CD1c-positive myeloid dendritic cell (primary cell): ENCODE measurements around the gene PREX1.

ENCODE experiments used
- DNase-seq: peaks from one replicate; pipeline ENCODE4 v3.0.0-alpha.2; 2016; ENCODE audit errors: extremely low spot score

PREX1 gene

DNA sequence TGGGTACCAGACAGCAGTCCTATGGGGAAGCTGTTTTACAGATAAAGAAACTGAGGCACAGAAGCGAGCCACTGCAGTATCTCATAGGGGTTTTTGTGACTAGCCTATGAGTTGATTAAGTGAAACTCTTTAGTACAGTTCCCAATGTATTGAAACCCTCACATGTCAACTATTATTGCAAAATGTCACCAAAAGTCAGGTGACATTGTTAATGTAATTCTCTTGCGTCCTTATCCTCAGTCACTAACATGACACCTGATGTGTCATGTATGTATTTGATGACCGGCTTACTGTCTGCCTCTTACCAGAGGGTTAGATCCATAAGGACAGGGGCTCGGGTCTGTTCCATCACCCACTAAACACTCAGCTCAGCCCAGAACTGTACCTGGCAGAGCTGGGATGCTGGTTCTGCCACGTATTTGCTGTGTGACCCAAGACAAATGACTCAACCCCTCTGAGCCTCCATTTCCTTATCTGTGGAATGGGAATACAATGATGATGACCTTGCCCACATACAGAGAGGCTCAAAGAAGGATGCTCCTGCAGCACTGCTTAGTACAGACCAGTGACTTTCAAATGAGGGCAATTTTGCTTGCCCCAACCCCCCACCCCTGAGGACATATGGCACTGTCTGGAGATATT, 32.9 kb downstream of the PREX1 start:
- no peak for DNase-seq

DNA sequence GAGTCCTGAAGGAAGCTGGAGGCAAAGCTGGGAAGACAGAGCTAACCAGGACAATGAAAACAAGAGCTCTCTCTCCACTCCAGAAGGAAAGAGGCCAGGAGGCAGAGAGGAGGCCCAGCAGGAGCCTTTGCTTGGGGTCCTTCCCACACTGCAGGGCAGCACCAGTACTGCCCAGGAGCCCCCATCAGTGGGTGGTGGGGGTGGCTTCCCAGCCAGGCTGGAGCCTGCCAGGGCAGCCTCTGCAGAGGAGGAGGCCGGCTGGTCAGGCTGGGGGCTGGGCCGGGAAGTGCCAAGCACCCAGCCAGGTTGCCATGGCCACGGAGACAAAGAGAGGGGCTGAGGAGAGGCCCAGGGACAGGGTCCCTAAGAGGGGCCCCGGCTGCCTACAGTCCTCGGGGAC, 33.4 kb downstream of the PREX1 start:
- DNase-seq, result no peak

DNA sequence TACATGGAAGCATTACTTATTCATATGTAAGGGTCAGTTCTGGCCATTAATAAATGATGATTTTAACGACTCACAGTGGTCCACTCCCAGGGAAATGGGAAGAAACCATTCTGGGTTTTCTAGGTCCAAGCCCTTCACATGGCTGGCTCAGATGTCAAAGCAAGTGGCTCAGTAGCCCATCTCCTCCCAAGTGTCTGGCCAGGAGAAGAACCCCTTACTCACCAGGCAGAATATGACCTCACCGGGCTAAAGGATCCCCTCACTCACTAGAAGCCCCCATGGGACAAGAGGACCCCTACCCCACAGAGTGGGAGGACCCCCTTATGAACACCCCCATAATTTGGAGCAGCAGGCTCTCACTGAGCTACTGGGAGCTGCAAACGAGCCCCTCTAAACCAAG, 34.0 kb downstream of the PREX1 start:
- DNase-seq, result no peak

DNA sequence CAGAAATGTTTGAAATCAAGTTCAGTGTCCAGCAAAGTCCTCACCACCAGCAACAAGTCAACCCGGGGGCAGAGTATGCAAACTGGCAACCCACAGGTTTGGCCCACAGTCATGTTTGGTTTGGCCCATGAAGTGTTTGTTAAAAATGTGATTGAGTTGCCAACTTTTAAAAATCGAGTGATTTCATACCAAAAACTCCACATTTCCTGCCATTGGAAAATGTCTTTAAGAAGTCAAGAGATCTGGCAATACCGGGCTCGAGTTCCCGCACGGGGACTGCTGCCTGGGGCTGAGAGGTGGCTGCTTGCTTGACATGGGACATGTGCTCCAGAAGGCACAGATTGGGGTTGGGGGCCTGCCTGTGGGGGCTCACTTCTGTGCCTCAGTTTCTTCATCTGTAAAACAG, 36.1 kb downstream of the PREX1 start:
- DNase-seq, result no peak

DNA sequence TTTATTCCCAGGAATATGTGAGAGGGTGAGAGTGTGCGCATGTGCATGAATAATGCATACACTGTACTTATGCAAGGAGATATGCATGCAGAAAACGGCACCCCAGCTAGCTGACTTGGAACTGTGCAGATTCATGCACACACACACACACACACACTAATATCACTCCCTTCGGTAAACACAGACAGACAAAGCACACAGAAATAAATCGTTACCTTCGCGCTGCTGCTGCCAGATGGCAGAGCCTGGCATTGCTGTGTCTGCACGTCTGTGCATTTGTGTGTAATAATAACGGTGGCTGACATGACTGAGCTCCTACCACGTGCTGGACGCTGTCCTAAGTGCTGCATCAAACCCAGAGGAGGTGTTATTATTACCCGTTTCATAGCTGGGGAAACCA, 36.8 kb downstream of the PREX1 start:
- no peak for DNase-seq

DNA sequence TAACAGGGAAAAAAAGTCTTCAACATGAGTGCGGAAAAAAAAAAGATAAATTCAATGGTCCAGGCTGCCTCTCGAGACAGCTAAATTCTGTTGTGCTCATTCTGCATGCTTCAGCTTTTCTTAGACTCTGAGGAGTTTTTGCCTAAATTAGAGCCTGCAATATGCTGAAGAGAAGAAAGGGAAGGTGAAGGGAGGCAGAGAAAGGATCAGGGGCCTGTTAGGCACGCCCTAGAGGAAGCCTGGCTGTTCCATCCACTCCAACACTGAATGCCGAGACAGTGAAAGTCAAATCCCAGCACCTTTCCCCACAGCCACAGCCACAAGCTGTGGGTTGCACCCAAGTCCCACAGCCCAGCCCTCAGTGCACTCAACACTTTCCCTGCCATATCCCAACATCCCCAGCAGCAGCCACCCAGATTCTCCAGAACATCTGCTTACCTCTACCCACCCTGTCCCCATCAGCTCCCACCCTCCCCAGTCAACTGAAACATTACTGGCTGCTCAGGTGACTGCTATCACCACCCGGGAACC, 37.3 kb downstream of the PREX1 start:
- no peak for DNase-seq

DNA sequence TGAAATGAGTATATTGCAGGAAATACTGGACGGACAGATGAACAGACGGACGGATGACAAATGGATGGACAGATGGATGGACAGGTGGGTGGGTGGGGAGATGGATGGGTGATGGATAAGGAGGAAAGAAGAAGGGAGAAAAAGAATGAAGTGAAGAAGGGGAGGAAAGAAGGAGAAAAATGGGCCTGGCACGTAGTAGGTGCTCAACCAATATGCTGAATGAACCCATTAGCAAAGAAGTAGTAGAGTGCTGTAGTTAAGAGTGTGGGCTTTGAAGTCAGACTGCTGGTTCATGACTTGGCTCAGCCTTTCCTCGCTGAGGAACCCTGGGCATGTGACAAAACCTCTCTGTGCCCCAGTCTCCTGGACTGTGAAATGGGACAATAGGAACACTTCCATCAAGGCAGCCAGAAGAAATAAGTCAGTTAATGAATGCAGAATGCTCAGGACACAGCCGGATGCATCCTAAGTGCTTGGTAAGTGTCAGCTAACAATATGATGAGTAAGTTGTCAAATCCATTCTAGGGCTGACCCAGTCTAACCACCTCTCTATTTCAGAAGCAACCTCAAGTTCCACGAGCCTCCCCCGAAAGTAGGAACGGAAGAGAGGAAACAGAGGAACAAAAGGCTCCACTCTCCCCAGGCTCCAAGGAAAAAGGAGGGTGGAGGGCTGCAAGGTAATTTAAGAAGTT, 37.9 kb downstream of the PREX1 start:
- DNase-seq, result no peak

DNA sequence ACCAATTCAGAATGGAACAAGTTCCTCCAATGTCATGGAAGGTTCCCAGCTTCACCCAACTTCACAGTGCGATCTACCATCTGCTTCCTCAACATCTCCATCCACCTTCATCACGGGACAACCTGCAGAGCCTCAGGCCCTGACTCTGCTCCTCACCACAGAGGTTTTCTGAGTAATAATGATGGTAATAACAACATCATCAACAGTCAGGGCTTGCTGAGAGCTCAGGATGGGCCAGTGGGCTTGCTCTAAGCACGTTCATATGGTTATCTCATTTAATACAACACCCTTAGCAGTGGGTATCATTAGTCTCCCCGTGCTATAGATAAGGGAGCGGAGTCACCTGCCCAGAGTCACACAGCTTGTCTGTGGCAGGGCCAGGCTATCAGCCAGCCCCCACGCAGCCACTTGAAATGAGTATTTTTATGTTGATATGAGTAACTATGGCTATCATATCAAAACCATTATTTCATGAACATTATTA, 38.6 kb downstream of the PREX1 start:
- DNase-seq, result no peak

GRCh38 chr20:48788486-48789072, 39.2 kb downstream of the PREX1 start:
- DNase-seq, result peak; percentile 62

DNA sequence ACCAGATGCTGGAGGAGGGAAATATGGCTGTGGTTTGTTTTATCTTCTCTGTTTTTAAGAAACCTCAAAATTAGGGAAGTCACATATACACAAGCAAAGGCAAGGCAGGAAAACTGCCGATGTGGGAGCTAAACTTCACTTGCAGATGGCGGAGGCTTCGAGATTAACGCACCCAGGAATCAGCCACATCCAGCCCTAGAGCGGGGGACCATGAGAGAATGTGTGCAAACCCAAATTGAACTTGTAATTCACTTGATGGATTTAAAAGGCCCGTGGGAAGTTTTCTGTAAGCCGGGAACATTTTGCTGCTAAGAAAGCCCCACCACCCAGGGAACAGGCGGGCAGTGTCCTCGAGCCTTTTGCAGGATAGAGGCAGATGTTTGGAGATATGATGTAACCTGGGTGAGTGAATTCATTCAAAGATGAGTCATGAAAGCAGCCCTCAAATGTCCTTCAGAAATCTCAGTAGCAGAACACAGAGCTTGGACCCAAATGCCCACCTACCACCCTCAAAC, 39.9 kb downstream of the PREX1 start:
- DNase-seq, result peak; percentile 78

DNA sequence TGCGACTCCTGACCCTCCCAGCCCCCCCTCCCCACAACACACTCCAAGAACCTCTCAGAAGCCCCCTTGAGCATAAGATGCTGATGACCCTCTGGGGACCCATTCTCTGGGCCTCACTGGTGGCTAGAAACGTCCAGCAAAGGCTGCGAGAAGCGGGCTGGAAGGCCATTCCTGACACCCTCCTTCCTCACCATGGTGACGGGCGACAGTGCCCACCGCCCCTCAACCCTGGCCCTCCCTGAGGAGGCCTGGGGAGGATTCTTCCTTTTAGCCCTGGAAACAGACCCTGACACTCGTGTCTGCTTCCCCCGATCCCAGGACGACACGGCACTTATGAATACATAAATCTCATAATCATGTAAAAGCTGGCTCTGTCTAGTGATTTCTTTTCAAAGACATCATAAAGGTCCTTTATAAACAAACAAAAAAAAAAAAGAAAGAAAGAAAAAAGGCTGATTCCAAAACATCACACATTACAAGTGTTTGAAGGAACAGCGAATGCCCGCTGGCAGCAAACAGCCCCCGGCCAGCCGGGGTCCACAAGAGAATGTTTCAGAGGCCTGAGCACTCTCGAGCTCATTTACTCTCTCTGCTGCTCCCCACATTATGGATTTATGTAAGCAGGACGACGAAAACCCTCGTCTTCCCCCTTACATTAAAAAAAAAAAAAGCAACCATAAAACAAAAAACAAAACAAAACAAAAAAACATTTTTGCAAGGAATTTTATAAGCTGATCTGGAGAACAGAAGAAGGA, 40.7 kb downstream of the PREX1 start:
- no peak for DNase-seq

DNA sequence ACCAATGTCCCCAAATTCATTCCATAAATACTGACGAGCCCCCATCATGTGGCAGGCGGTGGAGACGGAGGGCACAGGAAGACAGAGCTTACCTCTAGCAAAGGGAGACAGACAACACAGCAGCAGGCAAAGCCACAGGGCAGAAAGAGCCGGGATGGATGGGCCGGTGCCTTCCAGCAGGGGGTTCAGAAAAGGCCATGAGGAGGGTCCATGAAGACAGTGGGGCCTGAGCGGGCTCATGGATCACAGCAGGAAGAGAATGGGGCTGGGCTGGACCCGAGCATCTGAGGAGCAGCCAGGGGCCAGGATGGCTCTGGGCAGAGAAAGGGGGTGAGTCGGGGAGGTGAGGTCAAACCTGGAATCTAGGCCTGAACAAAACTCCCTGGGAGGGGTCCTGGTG, 42.0 kb downstream of the PREX1 start:
- DNase-seq, result no peak

DNA sequence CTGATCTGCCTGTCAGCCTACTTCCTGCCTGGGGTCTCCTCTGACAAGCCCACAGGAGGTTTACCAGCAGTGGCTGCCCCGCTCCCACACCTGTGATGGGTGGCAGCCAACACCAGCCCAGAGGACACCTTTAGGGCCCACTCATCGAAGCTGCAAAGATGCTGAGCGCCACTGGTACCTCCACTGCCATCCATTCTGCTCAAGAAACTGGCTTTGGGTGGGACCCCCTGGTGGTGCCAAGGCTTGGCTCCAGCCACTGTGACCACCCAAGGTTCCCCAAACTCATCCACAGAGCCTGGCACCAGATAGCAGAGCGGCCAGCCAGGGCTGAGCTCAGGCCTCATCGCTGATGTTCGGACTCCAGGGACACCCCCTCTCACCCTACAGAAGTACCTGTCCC, 42.5 kb downstream of the PREX1 start:
- DNase-seq, result no peak

- no peak for DNase-seq
Observed at GRCh38 chr20:48784273-48784641, 43.5 kb downstream of the PREX1 start.

DNA sequence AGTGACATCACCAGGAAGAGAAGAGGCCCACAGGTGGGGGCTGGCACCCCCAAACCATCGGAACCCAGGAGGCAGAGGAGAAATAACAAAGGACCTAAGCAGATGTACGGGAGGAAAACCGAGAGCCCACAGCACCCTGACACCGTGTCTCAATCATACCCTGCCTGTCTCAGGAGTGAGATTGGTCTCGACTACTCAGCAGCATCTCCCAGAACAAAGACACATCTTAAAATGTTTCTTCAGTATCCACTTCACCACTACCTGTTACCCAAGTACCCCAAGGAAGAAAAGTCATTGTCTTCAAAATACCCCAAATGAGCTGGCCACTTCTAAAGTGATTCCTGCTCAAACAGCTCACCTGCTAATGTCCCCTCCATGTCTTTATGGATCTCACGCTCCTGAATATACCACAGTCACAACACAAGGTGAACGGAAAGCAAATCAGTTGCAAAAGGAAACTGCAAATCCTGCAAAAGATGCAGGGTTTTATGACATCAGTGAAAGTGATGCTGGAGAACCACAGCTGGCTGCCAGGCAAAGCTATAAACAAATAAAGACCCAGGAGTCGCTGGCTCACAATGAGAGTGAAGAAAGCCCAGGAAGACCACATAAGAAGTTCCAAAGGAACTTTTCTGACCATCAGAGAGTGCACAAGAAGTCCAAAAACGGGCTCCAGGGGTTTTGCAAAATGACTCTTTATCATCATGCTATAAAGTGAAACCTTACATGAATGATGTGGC, 44.1 kb downstream of the PREX1 start:
- no peak for DNase-seq

DNA sequence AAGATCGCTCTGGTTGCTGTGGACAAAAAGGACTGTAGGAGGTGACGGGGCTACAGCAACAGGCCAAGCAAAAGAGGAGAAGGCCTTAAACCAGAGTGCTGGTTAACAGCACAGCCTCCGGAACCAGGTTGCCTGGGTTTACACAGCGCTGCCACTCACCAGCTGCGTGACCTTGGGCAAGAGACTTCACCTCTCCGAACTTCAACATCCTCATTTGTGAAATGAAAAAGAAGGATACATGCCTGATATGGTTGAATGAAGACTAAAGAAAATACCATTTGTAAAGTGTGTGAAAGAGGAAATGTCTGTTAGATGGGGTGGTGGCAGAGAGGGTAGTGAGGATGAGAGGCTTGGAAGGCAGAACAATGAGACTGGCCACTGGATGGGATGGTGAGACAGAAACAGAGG, 44.9 kb downstream of the PREX1 start:
- no peak for DNase-seq

DNA sequence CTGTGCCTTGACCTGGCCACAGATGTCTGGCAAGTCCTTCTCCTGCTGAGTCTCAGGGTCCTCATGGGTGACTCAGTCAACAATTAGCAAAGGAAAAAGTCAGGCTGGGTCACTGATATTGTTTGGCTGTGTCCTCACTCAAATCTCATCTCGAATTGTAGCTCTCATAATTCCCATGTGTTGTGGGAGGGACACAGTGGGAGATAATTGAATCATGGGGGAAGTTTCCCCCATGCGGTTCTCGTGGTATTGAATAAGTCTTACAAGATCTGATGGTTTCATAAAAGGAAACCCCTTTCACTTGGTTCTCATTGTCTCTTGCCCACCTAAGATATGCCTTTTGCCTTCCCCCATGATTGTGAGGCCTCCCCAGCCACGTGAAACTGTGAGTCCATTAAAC, 45.7 kb downstream of the PREX1 start:
- DNase-seq, result no peak

DNA sequence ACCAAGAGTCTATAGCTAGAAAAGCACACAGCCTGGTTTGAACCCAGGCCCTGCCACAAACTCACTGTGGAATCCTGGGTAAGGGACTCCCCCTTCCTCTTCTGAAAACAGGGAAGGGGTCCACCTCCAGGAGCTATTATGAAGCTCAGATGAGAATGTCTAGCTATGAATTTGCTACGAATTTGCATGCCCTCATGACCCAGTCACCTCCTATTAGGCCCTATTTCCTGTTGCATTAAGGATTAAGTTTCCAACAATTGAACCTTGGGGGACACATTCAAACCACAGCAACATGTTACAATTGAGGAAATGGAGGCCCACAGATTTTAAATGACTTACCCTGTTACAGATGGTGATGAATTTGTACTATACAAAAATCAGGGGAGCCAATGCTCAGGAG, 46.2 kb downstream of the PREX1 start:
- no peak for DNase-seq

DNA sequence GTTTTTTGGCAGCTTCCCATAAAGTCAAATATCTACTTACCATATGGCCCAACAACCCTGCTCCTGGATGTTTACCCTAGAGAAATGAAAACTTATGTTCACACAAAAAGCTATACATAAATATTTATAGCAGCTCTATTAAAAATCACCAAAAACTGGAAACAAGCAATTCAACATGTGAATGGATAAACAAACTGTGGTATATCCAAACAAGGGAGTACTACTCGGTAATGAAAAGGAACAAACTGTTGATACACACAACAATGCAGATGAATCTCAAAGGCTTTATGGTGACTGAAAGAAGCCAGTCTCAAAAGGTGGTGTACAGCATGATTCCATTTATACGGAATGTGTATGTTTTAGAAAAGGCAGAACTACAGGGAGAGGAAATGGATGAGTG, 48.4 kb downstream of the PREX1 start:
- no peak for DNase-seq

GRCh38 chr20:48777821-48778220, 50.0 kb downstream of the PREX1 start:
- DNase-seq, result no peak

GRCh38 chr20:48777005-48777404, 50.8 kb downstream of the PREX1 start:
- DNase-seq, result peak; percentile 88
